ENCODE results near the gene CASP10. TPM values are rescaled to one million over a fixed set of nuclear protein-coding genes. Genes with fewer than 3 reads are reported as not detected.

CASP10 gene
- total and polyA plus RNA-seq, 2 of the 4 experiments (the other 2 are of a cell fraction), result 0.12 to 0.90 TPM

DNA sequence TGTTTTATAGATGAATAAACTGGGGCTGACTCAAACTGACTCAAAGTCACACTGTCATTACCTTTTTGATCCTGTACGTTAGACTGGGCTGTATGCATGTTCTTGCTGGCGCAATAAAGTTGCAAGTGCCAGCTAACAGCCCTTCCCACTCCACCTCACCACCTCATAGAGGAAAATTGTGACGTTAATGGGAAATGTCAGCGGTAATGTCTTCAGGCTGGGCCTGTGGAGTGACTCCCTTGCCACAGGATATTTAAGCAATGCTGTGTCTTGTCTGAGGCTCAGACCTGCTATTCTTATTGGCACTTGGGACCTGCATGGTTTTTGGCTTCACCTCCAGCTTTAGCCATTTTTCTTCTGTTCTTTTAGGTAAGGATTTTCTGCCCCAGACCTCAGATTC lies 25.2 kb upstream of the CASP10 start:
- peaks cover 7% of the 10 kb centered on the region for H3K4me1 ChIP-seq (ENCODE audit: control insufficient read depth, insufficient read depth, low read length)
- H3K4ac ChIP-seq (ENCODE audit: low read depth, low read length), result peak overlapping the region; percentile 16; the same call in 1 of the 2 replicates
- H2BK20ac ChIP-seq (ENCODE audit: low read depth, low read length), result peak overlapping the region; percentile 50; the same call in 1 of the 2 replicates
- in situ Hi-C loops (cut with MboI; ENCODE audit: low sequenced_read_pairs), result no loop called here
- peak overlapping the region; percentile 38 for H2AFZ ChIP-seq (replicated peaks; ENCODE audit: low read length, poor library complexity)
- H3K4me2 ChIP-seq (ENCODE audit: low read depth, low read length), result no peak overlapping the region
- H3K27ac ChIP-seq (ENCODE audit: insufficient read depth, low read length), result peak overlapping the region; percentile 4; the same call in 1 of the 2 replicates
- intact Hi-C loops (cut with micrococcal nuclease), result loop anchor here (1.0 to 2.0 kb wide), 3 partner anchors 40 to 253 kb away; partner anchors contain the start of gene HYCC2
- 73% methylated on average over 2 of the region's 4 CpGs; no CpG with 5 or more reads in 1 of the 2 experiments for WGBS, 2 experiments (ENCODE audit: extremely low coverage in 2 of 2, insufficient read length in 1 of 2)
- no peak overlapping the region for H3K4me3 ChIP-seq (ENCODE audit: insufficient read depth, low read depth, low read length)
- peak overlapping the region; percentile 30 to 69; a peak in 3 of 4 replicates for H4K8ac ChIP-seq (ENCODE audit: low read depth in 2 of 2, low read length in 2 of 2)
- no peak overlapping the region for H4K91ac ChIP-seq (ENCODE audit: insufficient read depth, low read depth, low read length)
- peak overlapping the region; percentile 11; the same call in 1 of the 2 replicates for H2BK120ac ChIP-seq (ENCODE audit: low read depth, low read length)
- peaks cover 15 to 29% of the 10 kb centered on the region in 2 experiments for H3K79me1 ChIP-seq (ENCODE audit: low read depth in 1 of 2, low read length in 2 of 2)
- DNase-seq (no peak), ATAC-seq (ENCODE audit: low read depth) (no peak)
- 0 out of 2 replicates have a peak overlapping the region, but pooled peaks have one; percentile 3 for H3K14ac ChIP-seq (replicated peaks; ENCODE audit: low read depth, low read length)
- peaks cover 38% of the 10 kb centered on the region for H3K36me3 ChIP-seq (ENCODE audit: control insufficient read depth, insufficient read depth, low read length)
- BruUV-seq (replicated peaks), result no TSS peak
- no peaks in the 10 kb centered on the region for H4K20me1 ChIP-seq (ENCODE audit: insufficient read depth, low read length)
- H3K56ac ChIP-seq (ENCODE audit: extremely low read depth, insufficient read depth, low read length), result no peak overlapping the region
- peak overlapping the region; percentile 1; the same call in 1 of the 2 replicates for H4K5ac ChIP-seq (ENCODE audit: low read depth, low read length)
- ChIA-PET CTCF (interaction anchor here (0.6 to 2.4 kb wide), 12 partner anchors 10 to 554 kb away, joined by 3 to 12 read pairs (median 4); partner anchors contain the start of gene ORC2), POLR2A (ENCODE audit: unreplicated experiment) (no interaction called here)
- dilution Hi-C loops (cut with HindIII; ENCODE audit: low sequenced_read_pairs, unreplicated experiment), result no loop called here
- 0 out of 2 replicates have a peak overlapping the region, but pooled peaks have one; percentile 21 for H3K18ac ChIP-seq (ENCODE audit: low read depth, low read length)
- no peaks in the 10 kb centered on the region for H3K27me3 ChIP-seq (ENCODE audit: control insufficient read depth, insufficient read depth, low read length)
- H2BK15ac ChIP-seq (ENCODE audit: low read depth, low read length), result peak overlapping the region; percentile 12; the same call in 1 of the 3 replicates
- no peak overlapping the region for H3K9ac ChIP-seq (ENCODE audit: low read depth, low read length)
- H3K23ac ChIP-seq (ENCODE audit: low read depth, low read length), result peak overlapping the region; percentile 18; the same call in 1 of the 2 replicates
- H2AK5ac ChIP-seq (ENCODE audit: low read depth, low read length), result peak overlapping the region; percentile 36; the same call in 1 of the 2 replicates
- H3K9me3 ChIP-seq (ENCODE audit: control insufficient read depth, insufficient read depth, low read length), result no peaks in the 10 kb centered on the region
- peak overlapping the region; percentile 27 for H2BK5ac ChIP-seq (ENCODE audit: low read depth, low read length, poor library complexity, severe bottlenecking)
- H3K9me1 ChIP-seq (ENCODE audit: insufficient read depth, low read length), result 0 out of 2 replicates have a peak, but pooled peaks cover under 1% of the 10 kb centered on the region
- H2AK9ac ChIP-seq (replicated peaks; ENCODE audit: low read depth, low read length, poor library complexity), result peak overlapping the region; percentile 48
- TF ChIP-seq SMC3 (IDR thresholded peaks at IDR 0.05; ENCODE audit: low read depth, low read length) (no peak), RCOR1 (IDR thresholded peaks at IDR 0.05; ENCODE audit: insufficient replicate concordance, low read length) (no peak), BHLHE40 (IDR thresholded peaks at IDR 0.05; ENCODE audit: low read depth, low read length) (no peak), RFX5 (IDR thresholded peaks at IDR 0.05; ENCODE audit: low read depth, low read length) (no peak), FOS (IDR thresholded peaks at IDR 0.05; ENCODE audit: low read depth, low read length) (no peak), MAFK (IDR thresholded peaks at IDR 0.05; ENCODE audit: low read depth, low read length) (no peak), POLR2A (IDR thresholded peaks at IDR 0.05; ENCODE audit: low read depth, low read length) (no peak), CEBPB (IDR thresholded peaks at IDR 0.05; ENCODE audit: low read depth, low read length) (no peak), MAZ (IDR thresholded peaks at IDR 0.05; ENCODE audit: borderline replicate concordance, low read depth, low read length) (no peak), USF2 (IDR thresholded peaks at IDR 0.05; ENCODE audit: low read depth, low read length) (no peak), MXI1 (IDR thresholded peaks at IDR 0.05; ENCODE audit: borderline replicate concordance, low read depth, low read length) (no peak), CHD1 (IDR thresholded peaks at IDR 0.05; ENCODE audit: low read depth, low read length) (no peak), RAD21 (IDR thresholded peaks at IDR 0.05; ENCODE audit: low read length) (no peak)
- TF ChIP-seq, protein P1, sequence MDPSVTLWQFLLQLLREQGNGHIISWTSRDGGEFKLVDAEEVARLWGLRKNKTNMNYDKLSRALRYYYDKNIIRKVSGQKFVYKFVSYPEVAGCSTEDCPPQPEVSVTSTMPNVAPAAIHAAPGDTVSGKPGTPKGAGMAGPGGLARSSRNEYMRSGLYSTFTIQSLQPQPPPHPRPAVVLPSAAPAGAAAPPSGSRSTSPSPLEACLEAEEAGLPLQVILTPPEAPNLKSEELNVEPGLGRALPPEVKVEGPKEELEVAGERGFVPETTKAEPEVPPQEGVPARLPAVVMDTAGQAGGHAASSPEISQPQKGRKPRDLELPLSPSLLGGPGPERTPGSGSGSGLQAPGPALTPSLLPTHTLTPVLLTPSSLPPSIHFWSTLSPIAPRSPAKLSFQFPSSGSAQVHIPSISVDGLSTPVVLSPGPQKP (IDR thresholded peaks at IDR 0.05; ENCODE audit: borderline replicate concordance, low read depth, low read length), result no peak
- TF ChIP-seq, protein P2, sequence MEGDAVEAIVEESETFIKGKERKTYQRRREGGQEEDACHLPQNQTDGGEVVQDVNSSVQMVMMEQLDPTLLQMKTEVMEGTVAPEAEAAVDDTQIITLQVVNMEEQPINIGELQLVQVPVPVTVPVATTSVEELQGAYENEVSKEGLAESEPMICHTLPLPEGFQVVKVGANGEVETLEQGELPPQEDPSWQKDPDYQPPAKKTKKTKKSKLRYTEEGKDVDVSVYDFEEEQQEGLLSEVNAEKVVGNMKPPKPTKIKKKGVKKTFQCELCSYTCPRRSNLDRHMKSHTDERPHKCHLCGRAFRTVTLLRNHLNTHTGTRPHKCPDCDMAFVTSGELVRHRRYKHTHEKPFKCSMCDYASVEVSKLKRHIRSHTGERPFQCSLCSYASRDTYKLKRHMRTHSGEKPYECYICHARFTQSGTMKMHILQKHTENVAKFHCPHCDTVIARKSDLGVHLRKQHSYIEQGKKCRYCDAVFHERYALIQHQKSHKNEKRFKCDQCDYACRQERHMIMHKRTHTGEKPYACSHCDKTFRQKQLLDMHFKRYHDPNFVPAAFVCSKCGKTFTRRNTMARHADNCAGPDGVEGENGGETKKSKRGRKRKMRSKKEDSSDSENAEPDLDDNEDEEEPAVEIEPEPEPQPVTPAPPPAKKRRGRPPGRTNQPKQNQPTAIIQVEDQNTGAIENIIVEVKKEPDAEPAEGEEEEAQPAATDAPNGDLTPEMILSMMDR (conservative IDR thresholded peaks at IDR 0.05; ENCODE audit: low read depth, low read length), result no peak

Data from IMR-90 (cell line).